ENCODE measurements around the gene CASP4. TPM values are rescaled to one million over a fixed set of nuclear protein-coding genes. Genes with fewer than 3 reads are reported as not detected.
"Not testable (repeated sequence)": the region's sequence is repeated elsewhere in the genome, so short reads cannot be mapped to it uniquely, and the experiment has no call there.

Gene CASP4
- total RNA-seq, 1 donor from 2014 or later: 192 TPM

DNA sequence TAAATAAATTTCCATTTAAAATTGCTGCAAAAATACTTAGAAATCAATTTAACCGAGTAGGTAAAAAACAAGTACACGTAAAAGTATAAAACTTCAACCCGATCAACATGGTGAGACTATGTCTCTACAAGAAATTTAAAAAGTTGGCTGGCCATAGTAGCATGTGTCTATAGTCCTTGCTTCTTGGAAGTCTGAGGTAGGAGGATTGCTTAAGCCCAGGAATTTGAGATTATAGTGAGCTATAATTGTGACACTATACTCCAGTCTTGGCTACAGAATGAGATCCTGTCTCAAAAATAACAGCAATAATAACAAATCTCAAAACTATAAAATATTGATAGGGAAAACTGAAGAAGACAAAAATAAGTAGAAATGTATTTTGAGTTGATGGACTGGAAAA lies 11.1 kb downstream of the CASP4 start:
- no peak for DNase-seq (ENCODE audit: low read depth, low spot score)

DNA sequence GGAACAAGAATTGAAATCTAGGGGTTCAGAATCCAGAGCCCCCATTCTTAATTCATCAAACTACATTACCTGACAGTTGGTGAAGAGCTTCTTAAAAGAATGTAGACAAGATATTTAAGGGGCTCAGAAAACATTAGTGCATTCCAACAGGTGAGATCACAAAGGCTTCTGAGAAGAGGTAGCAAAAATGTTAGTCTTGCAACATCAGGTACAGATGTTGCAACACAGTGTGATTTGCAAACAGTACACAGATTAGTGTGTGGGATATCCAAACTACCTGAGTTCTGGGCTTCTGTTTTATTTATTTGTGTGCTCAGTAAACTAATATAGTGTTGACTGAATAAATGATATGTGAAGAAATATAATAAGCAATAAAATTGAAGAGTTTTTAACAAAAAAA lies 11.8 kb downstream of the CASP4 start:
- DNase-seq (ENCODE audit: low read depth, low spot score): no peak

DNA sequence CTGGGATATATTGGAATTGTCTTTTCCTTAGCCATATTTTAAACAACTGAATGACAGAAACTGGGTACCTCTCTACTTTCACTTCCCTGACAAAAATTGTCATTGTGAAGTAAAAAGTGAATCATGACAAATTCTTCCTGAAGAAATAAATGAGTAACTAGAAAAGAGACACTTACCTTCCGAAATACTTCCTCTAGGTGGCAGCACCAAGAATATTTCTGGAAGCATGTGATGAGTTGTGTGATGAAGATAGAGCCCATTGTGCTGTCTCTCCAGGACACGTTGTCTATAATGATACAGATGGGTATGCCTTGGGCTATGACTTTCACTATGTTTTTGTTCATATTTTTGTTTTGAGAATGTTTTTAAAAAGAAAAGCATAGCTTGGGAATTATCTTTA lies 21.5 kb downstream of the CASP4 start:
- no peak for DNase-seq (ENCODE audit: low read depth, low spot score)

GRCh38 chr11:104944076-104944475 lies 24.3 kb downstream of the CASP4 start:
- DNase-seq (ENCODE audit: low read depth, low spot score): no peak

GRCh38 chr11:104943561-104943960 lies 24.8 kb downstream of the CASP4 start:
- DNase-seq (ENCODE audit: low read depth, low spot score): no peak

- DNase-seq (ENCODE audit: low read depth, low spot score): no peak
These were observed 33.8 kb downstream of the CASP4 start for GRCh38 chr11:104934594-104934993.

DNA sequence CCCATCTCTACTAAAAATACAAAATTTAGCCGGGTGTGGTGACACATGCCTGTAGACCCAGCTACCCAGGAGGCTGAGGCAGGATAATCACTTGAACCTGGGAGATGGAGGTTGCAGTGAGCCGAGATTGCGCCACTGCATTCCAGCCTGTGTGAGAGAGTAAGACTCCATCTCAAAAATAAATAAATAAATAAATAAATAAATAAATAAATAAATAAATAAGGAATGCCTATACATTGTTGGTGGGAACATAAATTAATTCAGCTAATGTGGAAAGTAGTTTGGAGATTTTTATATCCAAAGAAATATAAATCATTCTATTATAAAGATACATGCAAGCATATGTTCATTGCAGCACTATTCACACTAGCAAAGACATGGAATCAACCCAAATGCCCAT lies 34.3 kb downstream of the CASP4 start:
- not testable (repeated sequence) for DNase-seq (ENCODE audit: low read depth, low spot score)

- DNase-seq (ENCODE audit: low read depth, low spot score): no peak
These were observed 39.6 kb downstream of the CASP4 start for GRCh38 chr11:104928811-104929210.

DNA sequence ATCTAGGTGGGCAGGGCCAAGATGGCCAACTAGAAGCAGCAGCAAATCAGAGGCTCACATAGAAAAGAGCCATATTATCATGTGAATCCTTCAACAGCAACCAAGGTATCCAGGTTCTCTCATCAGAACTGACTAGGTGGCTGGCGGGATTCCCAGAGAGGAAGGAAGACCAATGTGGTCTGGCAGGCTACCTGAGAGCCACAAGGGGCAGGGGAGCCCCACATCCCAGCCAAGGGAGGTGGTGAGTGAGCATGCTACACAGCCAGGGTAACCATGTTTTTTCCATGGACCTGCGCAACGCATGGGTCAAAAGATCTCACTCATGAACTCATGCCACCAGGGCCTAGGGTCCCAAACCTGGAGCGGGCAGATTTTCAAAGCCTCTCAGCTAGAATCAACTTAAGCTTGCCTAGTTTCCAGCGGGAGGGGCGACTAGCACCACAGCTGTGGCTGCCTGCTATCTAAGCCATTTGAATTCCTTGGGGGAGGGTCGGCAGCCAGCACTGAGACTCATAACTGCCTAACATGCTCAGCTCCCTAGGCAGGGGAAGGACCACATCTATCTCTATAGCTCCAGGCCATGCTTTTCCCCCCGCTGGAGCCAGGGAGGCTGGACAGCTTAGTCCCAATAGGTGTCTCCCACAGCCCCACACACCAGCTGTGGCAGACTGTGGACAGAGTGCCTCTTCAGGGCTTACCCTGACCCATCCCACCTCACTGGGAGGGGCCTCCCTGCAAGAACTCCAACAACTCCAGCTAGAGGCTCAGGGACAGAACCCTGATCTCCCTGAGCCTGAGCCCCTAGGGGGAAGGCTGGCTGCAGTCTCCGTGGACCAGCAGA lies 41.4 kb downstream of the CASP4 start:
- DNase-seq (ENCODE audit: low read depth, low spot score): no peak

- DNase-seq (ENCODE audit: low read depth, low spot score): no peak
These were observed 42.5 kb downstream of the CASP4 start for GRCh38 chr11:104925850-104926249.

GRCh38 chr11:104918113-104918824 lies 50.1 kb downstream of the CASP4 start:
- peak; percentile 90 for DNase-seq (ENCODE audit: low read depth, low spot score)

GRCh38 chr11:104917271-104918112 lies 50.9 kb downstream of the CASP4 start:
- DNase-seq (ENCODE audit: low read depth, low spot score): no peak

DNA sequence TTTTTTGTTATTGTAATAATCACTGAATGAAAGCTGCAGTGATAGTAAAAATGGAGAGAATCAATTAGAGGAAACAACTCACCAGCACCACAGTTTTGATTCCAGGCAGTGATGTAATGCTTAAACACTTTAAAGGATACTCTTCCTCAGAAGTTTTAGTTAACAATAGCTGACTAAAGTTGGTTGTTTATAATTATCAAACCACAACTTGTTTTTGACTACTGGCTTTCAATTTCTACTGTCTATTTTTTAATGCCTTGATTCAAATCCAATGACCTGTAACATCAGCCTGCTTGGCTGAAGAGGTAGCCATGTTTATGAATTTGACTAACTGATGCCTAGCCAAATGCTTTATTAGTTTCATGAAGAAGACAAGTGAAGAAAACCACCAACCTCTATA lies 51.9 kb downstream of the CASP4 start:
- DNase-seq (ENCODE audit: low read depth, low spot score): no peak

DNA sequence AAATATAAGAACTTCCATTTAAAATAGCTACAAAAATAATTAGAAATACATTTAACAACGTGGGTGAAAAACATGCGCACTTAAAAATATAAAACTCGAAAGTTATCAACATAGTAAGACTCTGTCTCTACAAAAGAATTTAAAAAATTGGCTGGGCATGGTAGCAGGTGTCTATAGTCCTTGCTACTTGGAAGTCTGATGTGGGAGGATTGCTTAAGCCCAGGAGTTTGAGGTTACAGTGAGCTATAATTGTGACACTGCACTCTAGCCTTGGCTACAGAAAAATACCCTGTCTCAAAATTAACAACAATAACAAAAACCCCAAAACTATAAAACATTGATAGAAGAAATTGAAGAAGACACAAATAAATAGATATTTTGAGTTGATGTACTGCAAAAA lies 56.3 kb downstream of the CASP4 start:
- no peak for DNase-seq (ENCODE audit: low read depth, low spot score)

DNA sequence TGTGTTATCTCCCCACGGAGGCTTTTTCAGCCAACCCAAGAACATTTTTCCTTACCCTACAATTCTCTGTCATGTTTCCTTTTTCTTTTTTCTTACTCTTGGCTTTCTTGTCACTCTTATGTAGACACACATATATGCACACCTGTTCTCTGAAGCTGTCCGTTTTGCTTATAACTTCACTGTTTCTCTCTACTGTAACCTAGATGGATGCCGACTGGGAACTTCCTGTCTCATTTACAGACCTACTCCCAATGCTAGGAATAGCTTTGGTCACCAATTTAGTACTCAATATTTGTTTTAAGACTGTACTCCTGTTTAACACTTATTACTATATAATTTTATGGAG lies 60.2 kb downstream of the CASP4 start:
- DNase-seq (ENCODE audit: low read depth, low spot score): no peak

DNA sequence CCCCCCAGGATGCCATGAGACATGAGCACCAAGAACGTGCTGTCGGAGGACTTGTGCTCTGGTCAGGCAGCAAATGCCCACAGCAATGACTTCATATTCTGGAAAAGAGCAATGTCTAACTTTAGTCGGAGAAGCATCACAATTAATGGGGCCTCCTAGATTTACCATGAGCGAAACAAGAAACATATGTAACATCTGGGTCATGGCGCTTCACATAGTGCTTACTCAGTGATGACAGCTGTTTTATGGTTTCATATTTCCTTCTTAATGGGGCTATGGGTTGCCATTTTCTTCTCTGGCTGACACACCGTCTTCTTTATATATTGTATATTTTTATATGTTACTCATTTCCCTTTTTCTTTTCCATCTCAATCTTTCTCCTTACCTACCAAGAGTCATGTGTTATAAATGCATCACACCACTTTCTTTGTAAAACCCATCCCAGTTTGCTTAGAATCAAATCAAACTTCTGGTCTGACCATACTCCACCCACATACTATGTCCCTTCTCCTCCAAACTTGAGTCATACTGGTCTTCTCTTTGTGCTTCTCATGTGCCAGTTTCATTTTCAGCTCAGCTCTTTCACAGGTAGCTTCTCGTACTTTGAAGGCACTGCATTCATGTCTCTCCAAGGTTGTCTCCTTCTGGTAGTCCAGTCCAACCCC lies 60.7 kb downstream of the CASP4 start:
- no peak for DNase-seq (ENCODE audit: low read depth, low spot score)

DNA sequence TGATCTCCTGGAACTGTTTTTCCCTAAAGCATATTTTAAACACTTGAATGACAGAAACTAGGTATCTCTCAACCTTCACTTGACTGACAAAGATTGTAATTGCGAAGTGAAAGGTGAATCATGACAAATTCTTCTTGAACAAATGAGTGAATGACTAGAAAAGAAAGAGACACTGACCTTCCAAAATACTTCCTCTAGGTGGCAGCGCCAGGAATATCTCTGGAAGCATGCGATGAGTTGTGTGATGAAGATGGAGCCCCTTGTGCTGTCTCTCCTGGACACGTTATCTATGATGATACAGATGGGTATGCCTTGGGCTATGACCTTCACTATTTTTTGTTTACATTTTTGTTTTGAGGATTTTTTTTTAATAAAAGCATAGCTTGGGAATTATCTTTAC lies 63.1 kb downstream of the CASP4 start:
- no peak for DNase-seq (ENCODE audit: low read depth, low spot score)

GRCh38 chr11:104899226-104899625 lies 69.1 kb downstream of the CASP4 start:
- DNase-seq (ENCODE audit: low read depth, low spot score): no peak

DNA sequence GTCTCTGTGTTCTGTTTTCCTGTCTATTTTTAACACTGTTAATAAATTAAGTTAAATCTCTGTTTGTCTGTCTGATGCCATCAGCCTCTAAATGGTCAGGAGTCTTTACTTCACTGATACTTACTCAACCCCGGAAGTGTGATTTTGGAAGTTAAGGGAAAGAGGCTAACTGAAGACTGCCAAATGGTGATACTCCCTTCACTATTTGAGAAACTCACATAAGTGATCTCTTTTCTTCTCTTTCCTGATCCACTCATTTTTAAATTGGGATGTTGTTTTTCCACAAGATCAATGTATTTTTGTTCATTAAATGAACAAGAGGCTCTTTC lies 69.7 kb downstream of the CASP4 start:
- no peak for DNase-seq (ENCODE audit: low read depth, low spot score)

GRCh38 chr11:104897891-104898684 lies 70.3 kb downstream of the CASP4 start, which contains the start of gene CASP12:
Gene CASP12 (minus strand): TSS chr11:104898460.
- DNase-seq (ENCODE audit: low read depth, low spot score): peak; percentile 80

- DNase-seq (ENCODE audit: low read depth, low spot score): no peak
These were observed 72.7 kb downstream of the CASP4 start for GRCh38 chr11:104895634-104896033.

Measured in pulmonary artery endothelial cell (primary cell).